ENCODE results near the gene SPATA25.
"Not testable (repeated sequence)": the region's sequence is repeated elsewhere in the genome, so short reads cannot be mapped to it uniquely, and the experiment has no call there.

Gene SPATA25

DNA sequence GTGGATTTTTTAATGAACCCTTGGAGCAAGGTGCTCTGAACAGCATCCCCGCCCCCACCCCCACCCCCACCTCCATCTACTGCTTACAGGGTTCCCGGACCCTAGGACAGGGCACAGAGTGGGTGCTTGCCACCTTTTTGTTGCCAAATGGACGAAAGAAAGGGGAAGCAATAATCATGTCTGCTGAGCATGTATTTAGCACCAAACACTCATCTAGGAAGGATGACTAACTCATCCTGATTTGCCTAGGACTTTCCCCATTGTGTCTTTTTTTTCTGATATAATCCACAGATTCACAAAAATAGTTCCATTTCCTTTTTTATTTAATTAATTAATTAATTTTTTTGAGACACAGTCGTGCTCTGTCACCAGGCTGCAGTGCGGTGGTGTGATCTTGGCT, 25.7 kb upstream of the SPATA25 start:
- no peak for DNase-seq

DNA sequence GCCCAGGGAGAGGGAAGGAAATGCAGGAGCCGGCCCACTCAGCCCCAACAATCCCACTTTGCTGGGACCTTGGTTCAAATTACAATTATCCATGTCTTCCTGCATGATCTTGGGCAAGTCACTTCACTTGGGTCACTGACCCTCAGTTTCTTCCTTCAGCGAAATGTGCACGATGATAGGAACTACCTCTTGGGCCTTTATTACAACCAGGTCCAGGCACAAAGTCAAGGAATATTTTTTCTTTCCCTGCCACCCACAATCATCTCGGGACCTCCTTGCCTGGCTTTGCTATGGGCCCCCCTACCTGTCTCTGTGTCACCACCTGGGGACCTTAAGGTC, 24.9 kb upstream of the SPATA25 start:
- DNase-seq, result no peak

DNA sequence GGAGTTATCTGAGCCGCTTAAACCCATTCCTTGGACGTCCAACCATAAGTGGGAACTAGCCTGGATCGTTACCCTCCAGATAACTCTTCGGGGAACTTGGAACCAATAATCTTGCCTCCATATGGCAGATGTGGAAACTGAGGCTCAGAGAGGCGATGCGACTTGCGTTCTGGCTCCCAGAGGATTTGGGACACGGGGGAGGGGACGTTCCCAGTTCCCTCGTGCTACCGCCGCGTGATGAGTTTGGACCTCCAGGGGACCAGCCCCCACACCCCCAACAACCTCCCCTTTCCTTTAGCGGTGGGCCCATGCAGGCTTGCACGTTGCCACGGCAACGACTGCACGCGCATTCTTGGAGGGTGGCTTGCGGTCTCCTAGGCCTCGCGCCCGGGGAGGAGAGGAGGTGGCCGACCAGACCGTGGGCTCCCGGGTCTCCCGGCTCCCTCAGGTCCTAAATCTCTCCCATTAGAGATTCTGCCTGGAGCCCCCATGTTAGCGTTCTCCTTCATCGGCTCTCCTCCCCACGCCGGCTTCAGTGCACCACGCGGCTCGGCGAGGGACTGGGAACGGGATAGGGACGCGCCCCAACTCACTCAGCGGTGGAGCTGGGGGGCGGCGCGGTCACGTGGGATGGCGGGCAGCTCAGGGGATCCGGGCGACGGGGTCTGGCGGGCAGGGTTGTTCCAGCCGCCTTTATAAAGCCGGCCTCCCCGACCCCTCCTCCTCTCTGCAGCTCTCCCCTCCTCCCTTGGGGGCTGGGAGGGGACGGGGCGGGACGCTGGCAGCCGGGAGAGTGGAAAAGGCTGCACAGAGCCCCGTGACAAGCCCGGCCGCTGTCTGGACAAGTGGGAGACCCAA, 24.3 kb upstream of the SPATA25 start, which contains the start of gene PLTP:
Gene PLTP, minus strand, starts transcription at position 670 of the 858 bp plus-strand sequence. CDS start 703 bp downstream, outside the sequence.
- DNase-seq, result no peak

DNA sequence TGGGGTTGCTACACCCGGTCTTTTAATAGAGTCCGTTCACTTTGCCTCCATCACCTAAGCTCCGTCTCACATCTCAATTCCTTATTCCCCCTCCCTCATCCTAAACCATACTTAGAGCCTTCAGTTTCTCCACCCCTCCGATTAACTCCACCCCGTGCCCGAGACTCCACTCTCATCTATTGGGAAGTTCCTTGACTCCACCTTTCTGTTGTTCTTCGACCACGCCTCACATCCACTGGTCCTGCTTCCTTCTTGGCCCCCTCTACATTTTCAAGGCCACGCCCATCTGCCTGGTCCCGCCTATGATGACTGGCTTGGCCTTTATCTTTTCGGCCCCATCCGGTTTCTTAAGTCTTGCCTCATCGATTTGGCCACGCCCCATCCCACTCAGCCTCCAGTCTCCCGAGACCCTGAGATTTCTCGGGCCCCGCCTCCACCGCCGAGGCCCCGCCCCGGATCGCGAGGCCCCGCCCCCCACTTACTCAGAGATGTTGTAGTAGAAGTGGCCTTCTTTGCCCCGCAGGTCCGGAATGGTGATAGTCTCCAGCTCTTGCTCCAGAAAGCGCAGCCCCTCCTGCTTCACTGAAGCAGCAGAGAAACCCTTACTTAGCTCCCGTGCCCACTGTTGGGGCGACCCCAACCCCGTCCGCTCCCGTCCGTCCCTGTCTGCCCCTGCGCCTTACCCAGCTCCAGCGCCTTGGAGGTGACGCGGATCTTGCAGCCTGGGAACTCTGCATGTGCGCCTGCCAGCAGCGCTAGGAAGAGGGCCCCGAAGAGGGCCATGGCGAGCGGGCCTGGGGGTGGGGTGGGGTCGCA, 23.5 kb upstream of the SPATA25 start:
- peak; percentile 85 to 88 for DNase-seq

DNA sequence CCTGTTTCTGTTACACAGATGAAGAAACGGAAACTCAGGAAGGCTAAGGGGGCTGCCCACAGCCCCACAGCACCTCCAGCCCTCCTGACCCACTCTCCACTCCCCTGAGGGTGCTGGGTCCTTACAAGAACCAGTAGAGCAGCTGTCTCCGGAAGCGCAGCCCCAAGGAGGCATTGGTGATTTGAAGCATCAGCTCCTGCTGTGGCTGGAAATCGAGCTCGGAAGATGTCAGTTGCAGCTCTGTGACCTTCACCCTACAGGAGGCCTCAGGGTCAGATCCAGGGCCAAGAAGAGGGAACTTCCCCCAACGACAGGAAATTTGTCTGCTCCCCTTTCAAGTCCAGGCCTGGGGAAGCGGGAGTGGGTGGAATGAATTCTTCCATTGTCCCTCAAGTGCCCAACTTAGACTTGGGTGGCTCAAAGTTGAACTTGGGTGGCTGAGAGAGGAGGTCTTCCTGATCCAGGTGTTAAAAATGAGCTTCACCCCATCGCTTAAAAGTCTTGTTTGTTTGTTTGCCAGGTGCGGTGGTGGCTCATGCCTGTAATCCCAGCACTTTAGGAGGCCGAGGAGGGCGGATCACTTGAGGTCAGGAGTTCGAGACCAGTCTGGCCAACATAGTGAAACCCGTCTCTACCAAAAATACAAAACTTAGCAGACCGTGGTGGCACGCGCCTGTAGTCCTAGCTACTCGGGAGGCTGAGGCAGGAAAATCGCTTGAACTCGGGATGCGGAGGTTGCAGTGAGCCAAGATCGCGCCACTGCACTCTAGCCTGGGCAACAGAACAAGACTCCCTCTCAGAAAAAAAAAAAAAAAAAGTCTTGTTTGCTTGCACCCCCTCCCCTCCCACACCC, 22.6 kb upstream of the SPATA25 start:
- DNase-seq, result no peak

DNA sequence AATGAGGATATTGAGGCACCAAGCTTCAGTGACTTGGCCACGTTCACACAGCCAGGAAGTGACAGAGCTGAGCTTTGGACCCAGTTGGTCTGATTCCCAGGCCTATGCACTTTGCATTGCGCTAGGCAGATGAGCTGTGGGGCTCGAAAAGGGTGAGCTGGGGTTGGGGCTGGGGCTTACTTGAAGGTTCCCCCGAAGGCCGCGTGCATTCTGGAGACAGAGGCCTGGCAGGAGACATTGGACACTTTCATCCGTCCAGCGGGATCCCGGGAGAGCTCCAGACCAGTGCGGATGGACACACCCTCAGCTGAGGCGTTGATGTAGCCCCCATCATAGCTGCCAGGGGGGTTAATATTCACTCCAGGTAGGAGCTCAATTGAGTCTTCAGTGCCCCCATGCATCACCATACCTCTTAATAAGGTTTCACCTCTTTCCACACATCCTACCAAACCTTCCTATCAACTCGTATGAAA, 21.9 kb upstream of the SPATA25 start:
- DNase-seq, result no peak

DNA sequence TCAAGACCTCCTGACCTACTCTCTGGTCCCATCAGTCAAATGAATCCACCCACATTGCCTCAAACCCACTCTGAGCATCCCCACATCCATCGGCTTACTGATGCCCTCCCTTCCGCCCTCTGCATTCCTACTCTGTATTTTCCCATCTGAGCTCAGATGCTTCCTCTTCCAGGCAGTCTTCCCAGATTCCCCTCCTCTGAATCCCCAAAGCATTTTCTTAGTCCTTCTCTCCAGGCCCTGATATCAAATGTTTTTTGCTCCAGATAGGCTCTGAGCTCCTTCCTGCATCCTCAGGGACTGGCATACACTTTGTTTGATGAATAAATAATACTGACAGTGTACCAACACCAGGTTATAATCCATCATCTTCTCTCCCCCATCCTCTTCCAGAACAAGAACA, 20.7 kb upstream of the SPATA25 start:
- DNase-seq, result no peak

DNA sequence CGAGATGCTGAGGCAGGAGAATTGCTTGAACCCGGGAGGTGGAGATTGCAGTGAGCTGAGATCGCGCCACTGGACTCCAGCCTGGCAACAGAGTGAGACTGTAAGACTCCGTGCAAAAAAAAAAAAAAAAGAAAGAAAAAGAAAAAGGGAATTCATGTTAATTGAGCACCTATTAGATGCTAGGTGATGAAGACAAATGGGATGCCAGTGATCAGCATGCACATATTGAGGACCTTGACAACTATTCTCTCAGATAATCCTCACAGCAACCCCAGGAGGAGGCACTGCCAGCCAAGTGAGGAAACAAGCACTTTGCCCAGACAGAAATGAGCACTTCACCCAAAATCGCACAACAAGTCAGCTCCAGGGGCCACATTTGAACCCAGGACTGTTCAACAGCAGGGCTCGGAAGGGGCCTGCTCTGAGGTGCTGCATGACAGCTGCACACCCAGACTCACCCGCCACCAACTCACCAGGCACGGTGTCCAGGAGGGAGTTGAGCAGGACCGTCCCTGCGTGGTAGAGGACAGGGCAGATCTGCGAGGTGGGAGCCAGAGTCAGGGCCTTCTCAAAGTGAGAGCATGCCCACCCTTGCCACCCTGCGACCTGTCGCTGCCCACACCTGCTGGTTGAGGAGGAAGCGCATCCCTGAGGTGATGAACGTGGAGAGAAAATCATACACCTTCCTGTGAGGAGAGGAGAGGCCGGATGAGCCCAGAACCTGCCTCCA, 20.0 kb upstream of the SPATA25 start:
- no peak for DNase-seq

DNA sequence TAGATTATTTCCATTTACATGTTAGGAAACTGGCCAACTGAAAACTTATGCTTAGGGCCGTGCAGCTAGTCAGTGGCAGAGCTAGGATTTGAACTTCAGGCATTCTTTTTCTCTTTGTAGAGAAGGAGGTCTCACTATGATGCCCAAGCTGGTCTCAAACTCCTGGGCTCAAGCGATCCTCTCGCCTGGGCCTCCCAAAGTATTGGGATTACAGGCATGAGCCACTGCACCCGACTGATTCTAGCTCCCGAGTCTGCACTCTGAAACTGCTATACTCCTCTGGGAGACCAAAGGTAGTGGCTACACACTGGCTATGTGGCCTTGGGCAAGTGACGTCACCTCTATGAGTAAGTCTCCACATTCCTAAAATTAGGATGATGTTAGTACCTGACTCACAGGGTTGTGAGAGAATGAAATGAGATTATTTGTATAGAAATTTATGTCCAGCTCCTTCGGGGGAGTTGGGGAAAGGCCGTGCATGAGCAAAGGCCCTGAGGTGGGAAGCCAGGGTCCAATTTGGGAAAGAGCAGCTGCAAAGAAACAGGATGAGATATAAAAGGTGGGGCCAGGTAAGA, 18.2 kb upstream of the SPATA25 start:
- DNase-seq, result no peak

DNA sequence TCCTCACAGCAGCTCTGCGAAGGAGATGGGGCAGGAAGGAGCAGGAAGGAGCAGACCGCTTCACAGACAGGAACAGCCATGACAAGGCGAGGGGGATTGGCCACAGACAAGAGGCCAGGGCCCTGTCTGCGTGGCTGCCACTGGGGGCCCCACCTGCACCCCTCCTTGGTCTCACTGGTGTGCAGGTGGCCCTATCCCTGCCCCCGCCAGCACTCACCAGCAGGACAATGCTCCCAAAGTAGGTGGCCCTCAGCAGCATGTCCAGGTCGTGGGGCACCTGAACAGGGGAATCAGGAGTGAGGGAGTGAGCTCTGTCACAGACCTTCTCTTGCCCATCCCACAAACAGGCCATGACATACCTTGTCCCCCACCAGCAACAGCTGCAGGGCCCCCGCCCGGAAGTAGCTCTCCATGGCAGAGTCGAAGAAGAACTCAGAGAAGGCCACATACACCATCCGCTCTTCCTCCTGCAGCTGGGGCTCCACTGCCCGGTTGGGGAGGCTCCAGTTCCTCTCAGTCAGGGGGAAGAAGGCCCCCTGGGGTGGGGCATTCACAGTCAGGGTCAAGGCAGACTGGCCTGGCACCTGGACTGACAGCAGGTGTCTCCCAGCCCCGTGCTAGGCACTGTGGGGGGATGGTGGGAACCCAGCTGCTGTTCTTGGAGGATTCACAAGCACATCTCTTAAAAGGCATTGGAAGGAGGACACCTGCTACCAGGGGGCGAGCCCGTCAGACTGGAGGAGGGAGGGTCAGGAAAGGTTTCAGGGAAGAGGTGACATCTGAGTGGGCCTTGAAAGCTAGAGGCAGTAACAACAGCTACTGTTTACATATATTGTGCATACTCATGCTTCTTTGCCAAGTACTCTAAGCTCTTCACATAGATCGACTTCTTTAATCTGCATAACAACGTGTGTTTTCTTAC, 17.4 kb upstream of the SPATA25 start:
- no peak for DNase-seq

DNA sequence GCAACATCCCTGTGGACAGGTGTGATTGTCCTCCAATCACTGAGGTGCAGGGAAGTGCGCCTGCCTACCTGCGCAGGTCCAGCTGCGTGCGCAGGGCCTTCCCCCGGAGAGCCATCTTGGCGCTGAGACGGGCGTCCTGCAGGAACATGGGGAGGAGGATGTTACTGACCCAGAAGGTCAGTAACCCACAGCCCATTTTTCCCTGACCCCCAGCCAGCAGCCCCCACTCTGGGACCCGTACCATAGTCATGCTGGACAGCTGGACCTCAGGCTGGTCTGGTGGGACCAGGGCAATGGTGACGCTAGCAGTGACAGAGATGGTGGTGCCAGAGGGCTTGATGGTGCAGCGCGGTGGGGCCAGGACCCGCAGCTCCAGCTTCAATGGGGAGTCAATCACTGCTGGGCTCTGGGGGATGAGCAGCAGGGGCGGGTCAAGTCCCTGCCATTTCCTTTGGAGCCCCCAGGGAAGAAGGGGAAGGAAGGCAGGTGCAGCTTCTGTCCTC, 14.8 kb upstream of the SPATA25 start:
- no peak for DNase-seq

DNA sequence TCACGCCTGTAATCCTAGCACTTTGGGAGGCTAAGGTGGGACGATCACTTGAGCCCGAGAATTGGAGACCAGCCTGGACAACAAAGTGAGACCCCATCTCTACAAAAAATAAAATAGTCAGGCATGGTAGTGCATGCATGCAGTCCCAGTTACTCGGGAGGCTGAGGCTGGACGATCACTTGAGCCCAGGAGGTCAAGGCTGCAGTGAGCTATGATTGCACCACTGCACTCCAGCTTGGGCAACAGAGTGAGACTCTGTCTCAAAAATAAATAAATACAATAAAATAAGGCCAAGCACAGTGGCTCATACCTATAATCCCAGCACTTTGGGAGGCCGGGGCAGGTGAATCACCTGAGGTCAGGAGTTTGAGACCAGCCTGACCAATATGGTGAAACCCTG, 13.9 kb upstream of the SPATA25 start:
- DNase-seq, result not testable (repeated sequence)

DNA sequence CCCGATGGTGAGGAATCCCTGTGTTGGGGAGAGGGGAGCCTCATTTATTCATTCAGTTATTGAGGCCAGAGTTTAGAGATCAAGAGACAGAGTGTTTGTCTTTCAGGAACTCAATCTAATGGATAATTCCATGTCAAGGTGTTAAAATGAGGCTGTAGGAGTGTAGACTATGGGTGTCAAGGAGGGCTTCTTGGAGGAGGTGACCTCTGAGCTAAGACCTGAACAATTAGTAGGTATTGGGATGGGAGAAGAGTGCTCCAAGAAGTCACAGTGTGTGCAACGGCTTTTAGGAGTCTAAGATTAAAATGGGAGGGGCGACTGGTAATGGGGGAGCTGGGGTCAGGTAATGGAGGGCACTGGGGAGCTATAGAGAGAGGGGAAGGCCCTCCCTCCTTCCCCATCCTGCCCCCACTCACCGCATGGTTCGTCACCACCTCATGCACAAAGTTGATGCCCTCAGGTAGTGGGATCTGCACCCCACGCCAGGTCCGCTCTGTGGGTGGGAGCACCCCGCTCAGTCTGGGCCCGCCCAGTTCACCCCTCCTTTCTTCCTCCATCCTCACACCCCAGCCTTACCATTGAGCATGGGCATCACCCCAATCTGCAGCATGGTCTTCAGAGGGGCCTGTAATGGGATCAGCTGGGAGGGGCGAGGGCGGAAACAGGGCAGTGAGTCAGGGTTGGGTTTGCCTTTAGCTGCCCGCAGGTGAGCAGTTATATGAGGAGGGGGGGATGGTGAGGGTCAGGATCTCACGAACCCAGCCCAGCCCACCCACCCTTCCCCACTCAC, 11.8 kb upstream of the SPATA25 start:
- no peak for DNase-seq

DNA sequence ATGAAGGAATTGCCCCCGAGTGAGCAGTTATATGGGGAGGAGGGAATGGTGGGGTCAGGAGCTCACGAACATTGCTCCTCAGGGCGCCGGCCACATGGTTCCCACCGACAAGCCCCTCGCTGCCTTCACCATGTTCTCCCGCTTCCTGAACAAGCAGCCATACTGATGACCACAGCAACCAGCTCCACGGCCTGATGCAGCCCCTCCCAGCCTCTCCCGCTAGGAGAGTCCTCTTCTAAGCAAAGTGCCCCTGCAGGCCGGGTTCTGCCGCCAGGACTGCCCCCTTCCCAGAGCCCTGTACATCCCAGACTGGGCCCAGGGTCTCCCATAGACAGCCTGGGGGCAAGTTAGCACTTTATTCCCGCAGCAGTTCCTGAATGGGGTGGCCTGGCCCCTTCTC, 10.9 kb upstream of the SPATA25 start:
- no peak for DNase-seq

DNA sequence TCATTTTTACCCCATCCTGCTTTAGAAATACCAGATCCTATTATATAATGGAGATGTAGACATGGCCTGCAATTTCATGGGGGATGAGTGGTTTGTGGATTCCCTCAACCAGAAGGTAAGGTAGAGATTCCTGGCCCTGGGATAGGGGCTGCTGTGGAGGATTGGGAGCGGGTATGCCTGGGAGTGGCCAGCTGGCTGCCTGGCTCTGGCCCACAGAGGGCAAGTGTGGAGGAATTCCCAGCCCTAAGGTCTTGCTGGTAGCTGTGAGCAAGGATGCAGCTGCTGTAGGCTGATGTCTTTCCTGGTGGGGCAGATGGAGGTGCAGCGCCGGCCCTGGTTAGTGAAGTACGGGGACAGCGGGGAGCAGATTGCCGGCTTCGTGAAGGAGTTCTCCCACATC, 10.3 kb upstream of the SPATA25 start:
- no peak for DNase-seq

DNA sequence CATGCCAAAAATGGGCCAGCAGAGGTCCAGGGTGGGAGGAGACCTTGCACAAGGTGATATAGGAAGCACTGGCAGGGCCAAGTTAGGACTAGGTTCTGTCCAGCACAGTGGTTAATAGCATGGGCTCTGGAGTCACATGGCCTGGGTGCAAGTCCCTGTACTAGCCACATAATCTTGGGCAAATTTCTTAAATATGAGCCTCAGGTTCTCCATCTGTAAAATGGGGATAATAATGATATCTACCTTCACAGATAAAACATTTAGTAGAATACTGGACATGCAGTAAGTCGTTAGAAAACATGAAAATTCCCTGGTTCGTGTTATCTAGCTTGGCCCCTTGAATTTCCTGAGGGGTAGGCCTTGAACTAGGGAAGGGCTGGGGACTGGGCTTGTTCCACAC, 9.9 kb upstream of the SPATA25 start:
- DNase-seq, result no peak

DNA sequence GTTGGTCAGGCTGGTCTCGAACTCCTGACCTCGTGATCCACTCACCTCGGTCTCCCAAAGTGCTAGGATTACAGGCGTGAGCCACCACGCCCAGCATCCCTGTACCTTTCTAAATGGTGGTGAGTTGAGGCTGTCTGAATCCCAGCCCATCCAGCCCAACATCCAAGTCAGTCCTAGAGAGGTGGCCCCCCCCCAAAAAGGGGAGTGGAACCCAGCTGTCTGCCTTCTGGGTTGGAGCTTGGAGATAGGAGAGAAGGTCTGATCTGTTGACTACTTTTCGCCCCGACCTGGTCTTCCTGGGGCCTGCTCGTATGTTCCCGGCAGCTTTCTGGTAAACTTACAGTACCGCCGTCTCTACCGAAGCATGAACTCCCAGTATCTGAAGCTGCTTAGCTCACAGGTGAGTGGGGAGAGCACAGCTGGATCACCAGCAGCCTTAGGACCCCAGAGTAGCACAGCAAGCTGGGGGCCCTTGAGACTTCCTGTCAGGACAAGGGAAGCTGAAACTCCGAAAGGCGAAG, 9.3 kb upstream of the SPATA25 start:
- DNase-seq, result no peak

DNA sequence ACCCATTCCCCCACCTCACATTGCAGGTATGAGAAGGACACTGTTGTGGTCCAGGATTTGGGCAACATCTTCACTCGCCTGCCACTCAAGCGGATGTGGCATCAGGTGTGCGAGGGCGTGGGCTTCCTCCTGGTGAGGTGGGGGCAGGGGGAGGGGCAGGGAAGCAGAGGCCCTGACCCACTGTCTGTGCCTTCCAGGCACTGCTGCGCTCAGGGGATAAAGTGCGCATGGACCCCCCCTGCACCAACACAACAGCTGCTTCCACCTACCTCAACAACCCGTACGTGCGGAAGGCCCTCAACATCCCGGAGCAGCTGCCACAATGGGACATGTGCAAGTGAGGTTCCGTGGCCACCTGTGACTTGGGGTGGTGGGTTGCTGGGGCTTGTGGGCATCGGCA, 7.4 kb upstream of the SPATA25 start:
- DNase-seq, result no peak

DNA sequence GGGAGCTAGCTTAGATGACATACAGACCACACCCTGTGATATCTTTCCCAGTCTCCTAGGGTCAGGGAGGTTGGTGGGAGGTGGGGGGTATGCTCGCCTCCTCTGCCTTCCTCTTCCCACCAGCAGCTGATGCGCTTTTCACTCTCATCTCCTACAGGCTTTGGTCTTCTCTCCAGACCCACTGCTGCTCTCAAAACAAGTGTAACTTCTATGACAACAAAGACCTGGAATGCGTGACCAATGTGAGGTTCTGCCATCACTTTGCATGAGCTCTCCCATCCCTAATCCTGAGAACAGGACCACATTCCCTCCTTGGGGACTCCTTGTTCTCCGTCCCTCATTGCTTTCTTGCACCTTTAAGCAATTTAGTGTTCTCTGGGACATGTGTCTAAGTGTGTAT, 6.4 kb upstream of the SPATA25 start:
- DNase-seq, result no peak
